RKO (cell line): ENCODE results near the gene AXL.

Experiments used
- DNase-seq: peaks from one replicate; pipeline ENCODE4 v3.0.0-alpha.2; 2016; ENCODE audit warnings: low spot score

The AXL gene

GRCh38 chr19:41206926-41207750 is 11.9 kb upstream of the AXL start:
- no peak for DNase-seq

DNA sequence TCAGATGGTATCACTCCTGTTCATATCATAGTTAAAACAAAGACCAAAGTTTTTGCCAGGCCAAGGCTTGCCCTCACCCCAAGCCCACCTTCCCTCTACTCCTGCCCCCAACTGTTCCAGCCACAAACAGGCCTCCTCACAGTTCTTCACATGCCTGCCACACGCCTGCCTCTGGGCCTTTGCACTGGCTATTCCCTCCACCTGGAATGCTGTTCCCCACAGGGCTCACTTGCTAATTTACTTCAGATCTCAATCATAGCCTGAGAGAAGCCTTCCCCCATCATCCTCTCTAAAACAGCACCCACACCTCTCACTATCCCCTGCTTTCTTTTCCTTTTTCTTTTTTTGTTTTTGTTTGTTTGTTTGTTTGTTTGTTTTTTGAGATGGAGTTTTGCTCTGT is 4.9 kb upstream of the AXL start:
- DNase-seq, result no peak

- no peak for DNase-seq
These were observed 1.3 kb upstream of the AXL start for GRCh38 chr19:41217741-41218140.

- no peak for DNase-seq
These were observed 791 bp upstream of the AXL start for GRCh38 chr19:41218249-41218614.

- DNase-seq, result peak; percentile 67
These were observed 1.0 kb downstream of the AXL start for GRCh38 chr19:41219924-41220567.

DNA sequence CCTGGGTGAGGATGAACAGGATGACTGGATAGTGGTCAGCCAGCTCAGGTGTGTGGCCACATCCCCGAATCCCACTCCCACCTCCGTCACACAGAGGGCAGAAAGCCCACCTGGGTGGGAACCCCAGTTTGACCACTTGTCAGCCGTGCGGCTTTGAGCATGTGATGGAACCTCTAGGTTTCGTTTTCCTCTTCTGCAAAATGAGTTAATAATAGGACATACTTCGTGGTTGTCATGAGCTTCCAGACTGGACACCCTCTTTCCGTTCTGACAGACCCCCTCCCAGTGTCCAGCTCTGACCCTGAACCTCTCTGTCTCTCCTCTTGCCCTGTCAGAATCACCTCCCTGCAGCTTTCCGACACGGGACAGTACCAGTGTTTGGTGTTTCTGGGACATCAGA is 1.8 kb downstream of the AXL start:
- no peak for DNase-seq

GRCh38 chr19:41221514-41222205 is 2.6 kb downstream of the AXL start:
- peak; percentile 65 for DNase-seq

DNA sequence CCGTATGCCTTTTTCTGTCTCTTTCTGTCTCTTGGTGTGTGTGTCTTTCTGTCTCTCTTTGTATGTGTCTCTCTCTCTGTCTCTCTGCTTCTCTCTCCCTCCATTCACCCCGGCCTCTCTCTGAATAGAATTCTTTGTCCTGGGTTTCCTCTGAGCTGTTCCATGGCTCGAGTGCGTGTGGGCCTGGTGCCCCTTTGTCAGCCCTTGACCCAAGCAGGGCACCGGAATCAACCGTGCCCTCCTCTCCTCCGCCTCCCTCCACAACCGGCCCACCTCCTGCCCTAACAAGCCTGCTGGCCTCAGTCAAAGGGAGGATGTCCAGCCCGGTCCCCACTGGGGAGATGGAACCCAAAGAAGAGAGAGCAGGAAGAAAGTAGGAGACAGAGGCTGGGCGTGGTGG is 3.2 kb downstream of the AXL start:
- DNase-seq, result no peak

DNA sequence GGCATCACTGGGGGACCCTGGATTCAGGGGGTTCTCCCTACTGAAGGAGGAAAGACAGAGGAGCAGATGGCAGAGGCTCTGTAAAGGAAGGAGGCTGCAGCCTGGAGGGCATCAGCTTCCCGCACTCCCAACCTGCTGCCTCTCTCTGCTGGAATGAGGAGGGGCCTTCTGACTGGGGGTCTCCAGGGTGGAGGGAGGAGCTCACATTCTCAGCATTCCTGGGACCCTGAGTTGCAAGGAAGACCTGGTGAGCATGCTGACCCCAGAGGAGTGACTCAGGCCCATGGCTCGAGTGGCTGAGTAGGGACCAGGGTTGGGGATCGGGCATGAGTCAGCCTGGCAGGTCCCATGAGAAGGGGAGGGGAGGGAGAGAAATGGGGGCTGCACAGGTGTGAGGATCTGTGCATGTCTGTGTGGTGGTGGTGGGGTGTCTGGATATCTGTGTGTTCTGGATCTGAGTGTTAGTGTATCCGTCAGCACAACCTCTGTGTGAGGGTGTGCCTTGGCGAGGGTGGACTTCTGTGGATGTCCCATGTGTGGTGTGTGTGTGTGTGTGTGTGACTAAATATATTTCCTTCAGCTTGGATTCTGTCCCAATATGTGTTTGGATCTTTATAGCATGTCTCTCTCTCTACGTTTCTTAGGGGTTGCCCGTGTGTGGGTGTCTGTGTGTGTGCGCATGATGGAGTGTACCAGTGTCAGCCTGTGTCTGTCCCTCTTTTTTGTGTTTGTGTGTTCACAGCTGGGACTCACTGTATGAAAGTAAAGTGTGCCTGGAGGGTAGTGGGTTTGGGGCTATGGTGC is 4.6 kb downstream of the AXL start:
- peak; percentile 97 for DNase-seq

DNA sequence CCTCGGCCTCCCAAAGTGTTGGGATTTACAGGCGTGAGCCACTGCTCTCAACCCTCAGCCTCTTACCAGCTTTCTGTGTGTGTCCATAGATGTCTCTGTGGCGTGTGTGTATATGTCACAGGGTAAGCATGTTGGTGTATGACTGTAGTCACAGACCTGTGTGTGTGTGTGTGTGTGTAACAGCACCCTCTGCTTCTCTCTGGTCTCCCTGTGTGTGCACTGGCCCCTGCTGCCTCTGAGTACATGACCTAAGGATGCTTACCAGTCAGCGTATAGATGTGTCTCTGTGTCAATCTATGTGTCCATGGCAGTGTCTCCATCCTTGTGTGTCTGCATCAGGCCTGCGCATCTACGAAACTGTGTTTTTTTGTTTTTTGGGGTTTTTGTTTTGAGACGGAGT is 5.6 kb downstream of the AXL start:
- peak; percentile 72 for DNase-seq

GRCh38 chr19:41225238-41226052 is 6.4 kb downstream of the AXL start:
- peak; percentile 100 for DNase-seq

- peak; percentile 90 for DNase-seq
These were observed 7.2 kb downstream of the AXL start for GRCh38 chr19:41226053-41226873.

GRCh38 chr19:41226874-41227390 is 7.9 kb downstream of the AXL start:
- DNase-seq, result no peak

DNA sequence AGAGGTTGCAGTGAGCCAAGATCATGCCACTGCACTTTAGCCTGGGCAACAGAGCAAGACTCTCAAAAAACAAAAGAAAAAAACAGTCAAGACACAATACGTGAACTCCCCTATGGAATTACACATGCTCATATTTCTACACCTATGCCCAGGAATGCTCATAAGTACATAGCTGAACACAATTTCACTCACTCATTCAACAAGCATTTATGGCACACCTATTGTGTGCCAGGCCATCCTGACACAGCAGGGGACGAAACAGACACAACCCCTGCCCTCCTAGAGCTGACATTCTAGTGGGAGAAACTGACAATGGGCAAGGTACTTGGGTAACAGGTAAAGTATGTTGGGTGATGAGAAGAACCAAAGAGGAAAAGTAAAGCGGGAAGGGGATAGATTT is 9.5 kb downstream of the AXL start:
- DNase-seq, result no peak

DNA sequence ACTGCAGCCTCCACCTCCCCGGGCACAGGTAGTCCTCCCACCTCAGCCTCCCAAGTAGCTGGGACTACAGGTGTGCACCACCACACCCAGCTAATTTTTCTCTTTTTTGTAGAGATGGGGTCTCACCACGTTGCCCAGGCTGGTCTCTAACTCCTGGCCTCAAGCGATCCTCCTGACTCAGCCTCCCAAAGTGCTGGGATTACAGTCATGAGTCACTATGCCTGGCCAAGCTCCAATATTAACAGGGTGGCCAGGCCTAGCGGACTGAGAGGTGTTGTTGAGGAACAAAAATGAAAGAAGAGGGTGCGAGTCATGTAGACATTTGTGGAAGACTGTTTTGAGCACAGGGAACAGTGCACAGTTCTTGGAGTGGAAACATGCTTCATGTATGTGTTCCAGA is 10.3 kb downstream of the AXL start:
- peak; percentile 78 for DNase-seq

GRCh38 chr19:41230067-41230857 is 11.2 kb downstream of the AXL start:
- no peak for DNase-seq

GRCh38 chr19:41232686-41233085 is 13.7 kb downstream of the AXL start:
- no peak for DNase-seq

- no peak for DNase-seq
These were observed 14.8 kb downstream of the AXL start for GRCh38 chr19:41233748-41234240.

GRCh38 chr19:41234512-41235168 is 15.6 kb downstream of the AXL start:
- no peak for DNase-seq
